ENCODE data around the gene GGT6.

Gene GGT6

DNA sequence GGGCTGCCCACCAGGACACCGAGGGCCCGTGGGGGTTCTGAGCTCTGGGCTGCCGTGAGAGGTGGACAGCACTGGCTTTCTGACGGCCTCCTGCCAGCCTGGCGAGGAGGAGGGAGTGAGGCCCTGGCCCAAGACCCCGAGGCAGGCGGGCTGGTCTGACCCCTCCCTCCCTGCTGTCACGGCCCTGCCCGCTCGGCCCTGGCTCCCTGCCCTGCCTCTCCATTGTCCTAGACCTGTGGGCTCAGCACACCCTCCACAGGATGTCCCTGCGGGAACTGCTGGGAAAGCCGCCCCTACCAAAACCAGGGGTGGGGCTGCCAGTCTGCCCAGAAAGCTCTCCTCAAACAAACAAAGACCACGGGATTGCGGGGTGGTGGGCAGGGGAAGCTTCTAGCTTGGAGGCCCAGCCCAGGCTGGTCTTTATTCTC, 41.0 kb downstream of the GGT6 start:
- DNase-seq, result no peak

DNA sequence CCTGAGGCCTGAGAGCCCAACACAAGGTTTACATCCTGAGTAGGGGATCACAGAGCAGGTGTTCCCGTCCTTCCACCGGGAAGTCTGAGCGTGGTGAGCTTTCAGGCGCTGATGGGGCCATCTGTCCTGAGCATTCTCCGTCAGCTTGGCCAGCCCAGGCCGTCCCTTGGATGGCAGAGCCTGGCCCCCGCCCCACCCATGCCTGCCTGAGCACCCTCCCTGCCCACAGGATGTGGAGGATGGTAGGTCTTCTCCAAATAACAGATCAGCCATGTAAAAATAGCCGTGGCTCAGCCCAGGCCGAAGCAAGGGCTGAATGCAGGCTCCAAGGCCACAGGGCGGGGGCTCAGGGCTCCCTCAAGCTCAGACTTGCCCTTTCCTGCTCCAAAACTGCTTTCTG, 41.5 kb downstream of the GGT6 start:
- DNase-seq, result no peak

DNA sequence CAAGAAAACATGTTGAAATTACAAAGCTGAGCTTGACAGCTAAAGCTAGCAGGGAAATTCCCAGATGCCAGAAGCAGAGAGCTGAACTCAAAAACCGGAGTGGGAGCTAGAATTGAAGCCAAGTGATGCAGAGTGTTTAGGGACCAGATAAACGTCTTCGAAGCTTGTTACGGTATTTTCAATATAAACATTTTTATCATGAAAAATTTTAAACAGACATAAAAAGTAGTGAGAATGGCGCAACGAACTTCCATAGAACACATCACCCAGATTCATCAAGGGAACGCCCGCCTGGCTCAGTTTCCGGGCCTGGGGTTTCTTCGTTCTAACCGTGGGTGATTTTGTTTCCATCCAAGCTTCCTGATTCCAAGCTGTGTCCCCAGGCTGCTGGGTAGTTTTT, 43.6 kb downstream of the GGT6 start:
- DNase-seq, result no peak

DNA sequence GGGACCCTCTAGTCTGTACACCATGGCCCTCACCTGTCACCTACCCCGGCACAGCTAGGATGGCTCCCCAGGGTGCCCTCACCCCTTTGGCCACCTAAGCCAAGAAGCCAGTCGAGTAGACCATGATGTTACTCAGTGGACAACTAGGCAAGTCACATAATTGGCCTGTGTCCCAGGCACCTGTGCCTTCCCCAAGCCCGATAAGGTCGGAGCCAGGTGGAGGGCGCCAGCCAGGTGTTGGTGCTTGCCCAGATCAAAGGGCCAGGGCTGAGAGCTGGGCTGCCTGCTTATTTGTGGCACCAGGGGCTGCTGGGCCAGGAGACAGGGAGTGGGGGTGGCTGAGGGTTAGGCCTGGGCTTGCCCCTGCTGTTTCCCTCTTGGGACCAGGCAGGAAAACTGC, 44.9 kb downstream of the GGT6 start:
- DNase-seq, result no peak

DNA sequence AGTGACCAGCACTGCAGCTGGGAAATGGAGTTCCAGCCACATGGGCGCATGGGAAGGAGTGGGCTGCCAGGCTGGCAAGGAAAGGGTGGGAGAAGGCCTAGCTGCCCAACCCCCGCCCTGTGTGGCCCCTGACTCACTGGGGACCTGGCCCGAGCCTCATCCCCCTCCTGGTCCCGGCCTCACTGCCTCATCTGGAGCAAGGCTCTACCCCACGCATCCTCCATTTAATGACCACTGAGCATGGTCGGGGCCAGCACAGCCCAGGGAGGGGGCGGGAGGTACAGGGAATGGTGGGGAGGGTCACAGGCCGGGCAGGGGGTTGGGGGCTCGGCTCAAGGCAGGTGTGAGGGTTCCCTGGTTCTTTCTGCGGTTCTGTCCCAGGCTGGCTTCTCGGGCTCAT, 45.6 kb downstream of the GGT6 start:
- no peak for DNase-seq

DNA sequence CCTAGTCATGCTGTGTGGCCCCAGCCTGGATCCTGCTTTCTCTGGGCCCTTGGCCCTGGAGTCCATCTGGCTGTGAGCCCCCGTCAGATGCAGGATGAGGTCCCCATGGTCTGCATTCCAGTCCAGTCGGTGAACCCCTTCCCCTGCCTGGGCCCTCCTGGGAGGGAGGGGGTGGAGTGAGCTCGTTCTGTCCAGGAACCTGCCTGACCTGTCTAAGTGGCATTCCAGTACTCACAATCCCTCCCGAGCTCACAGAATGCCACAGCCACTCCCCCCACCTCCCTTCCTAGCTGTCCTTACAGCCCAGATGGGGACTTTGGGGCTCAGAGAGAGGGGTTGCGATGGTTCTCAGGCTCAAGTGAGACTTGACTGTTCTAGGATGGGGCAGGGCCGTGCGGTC, 46.2 kb downstream of the GGT6 start:
- no peak for DNase-seq

DNA sequence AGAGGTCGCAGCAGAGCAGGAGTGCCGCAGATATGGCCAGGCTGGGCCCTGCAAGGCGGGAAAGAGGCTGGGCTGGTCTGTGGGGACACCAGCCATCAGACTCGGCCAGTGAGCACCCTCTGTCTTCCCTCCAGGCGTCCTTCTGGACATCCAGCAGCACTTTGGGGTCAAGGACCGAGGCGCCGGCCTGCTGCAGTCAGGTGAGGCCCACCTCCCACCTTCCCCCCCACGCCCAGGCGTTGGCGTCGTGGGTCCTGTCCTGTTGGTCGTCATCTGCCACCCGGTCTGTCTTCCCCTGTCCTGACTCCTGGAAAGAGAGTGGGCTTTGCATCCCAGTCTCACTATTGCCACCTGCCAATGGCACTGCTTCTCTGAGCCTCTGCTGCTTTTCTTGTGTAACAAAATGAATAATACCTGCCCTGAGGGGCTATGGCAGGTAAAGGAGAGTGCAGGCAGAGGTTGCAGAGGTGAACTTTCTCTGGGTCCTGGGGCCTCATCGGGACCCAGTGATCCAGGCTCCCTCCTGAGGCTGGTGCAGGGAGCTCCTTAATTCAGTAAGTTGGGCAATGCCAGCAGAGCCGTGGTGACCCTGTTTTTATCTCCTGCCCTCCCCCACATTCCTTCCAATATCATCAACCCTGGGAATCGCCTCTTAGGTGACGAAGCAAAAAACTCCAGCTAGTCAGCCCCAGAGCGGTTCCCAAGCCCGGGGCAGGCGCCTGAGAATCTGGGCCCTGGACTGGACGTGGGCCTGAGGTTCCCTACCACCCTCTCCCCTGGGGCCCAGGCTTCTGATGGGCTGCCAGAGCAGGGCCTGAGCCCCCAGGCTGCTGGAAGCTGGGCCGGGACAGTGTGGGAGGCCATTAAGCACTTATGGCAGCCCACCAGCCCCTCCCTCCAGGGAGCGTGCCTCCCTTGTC, 47.0 kb downstream of the GGT6 start:
- no peak for DNase-seq

DNA sequence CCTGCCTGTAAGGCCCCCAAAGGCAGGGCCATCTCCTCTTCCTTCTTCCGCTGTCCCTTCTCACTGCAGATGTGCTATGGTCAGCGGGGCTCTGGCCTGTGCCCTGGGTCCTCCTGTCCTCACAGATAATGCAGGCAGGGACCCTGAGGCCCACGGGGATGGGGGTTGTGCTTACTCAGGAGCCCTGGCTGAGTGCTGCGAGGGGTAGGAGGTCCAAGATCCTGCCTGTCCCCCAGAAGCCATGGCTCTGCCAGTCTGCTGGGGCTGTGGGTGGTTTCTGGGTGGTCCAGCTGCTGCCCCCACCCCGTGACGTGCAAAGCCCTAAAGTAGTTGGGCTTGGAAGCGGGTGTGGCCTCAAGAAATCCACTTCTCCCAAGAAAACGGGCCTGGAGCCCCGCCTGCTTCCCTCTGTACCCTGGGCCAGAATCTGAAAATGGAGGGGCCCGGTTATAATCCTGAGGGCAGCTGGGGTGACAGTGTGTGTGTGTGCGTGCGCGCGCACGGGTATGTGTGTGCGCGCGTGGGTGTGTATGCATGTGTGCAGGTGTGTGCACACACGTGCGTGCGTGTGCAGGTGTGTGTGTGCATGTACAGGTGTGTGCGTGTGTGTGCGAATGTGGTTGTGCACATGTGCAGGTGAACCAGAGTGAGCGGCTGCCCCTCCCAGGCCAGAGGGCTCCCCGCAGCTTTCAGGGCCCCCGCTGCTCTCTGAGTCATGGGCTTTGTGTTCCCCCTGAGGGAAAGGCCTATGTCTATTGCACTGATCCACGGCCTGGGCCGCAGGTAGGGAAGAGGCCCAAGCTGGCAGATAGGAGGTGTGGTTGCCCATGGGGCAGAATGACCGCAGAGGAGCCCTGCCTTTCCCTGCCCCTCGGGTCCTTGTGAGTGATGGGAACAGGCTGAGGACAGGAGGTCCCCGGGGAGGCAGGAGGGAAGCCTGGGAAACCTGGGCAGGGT, 47.9 kb downstream of the GGT6 start:
- no peak for DNase-seq

DNA sequence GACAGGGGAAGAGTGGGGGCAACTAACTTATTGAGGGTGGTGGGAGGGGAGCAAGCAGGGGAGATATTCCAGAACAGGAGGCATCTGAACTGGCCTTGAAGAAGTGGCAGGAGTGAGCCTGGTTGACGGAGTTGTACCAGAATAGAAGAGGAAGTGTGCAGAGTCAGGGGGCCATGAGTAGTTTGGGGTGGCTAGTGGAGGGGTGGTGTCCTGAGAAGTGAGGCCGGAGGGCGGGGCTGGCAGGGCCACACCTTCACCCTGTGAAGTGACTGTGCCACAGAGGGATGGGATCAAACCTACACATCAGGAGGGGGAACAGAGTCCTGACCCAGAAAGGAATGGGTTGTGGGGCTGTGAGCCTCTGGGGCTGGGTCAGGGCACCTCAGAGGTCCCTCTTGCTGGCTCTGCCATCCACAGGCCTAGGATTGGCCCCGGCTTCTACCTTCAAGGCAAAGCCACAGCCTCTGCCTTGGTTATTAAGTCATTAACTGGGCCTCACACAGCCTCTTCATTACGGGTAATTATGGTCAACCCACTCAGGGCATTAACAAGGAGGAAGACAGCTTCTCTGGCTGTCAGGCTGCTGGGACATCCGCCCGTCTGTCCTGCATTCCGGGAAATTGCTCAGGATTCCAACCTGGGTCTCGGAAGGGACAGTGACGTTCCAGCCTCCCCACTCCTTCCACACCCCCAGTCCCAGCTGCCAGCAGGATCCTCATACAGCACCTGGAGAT, 49.0 kb downstream of the GGT6 start:
- DNase-seq, result peak; percentile 44

DNA sequence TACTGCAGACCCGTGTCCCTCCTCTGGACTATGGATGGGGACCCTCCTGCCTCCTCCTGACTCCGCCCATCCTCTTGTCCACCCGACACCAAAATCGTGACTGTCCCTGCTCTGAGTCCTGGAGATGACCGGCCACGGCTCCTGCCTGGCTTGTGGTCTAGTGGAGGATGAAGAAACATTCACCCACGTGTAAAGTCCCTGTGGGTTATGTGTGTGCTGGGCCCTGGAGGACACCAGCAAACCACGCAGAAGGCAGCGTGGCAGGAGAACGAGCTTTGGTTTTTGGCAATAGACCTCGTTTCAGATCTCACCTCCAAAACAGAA, 49.8 kb downstream of the GGT6 start:
- DNase-seq, result no peak

DNA sequence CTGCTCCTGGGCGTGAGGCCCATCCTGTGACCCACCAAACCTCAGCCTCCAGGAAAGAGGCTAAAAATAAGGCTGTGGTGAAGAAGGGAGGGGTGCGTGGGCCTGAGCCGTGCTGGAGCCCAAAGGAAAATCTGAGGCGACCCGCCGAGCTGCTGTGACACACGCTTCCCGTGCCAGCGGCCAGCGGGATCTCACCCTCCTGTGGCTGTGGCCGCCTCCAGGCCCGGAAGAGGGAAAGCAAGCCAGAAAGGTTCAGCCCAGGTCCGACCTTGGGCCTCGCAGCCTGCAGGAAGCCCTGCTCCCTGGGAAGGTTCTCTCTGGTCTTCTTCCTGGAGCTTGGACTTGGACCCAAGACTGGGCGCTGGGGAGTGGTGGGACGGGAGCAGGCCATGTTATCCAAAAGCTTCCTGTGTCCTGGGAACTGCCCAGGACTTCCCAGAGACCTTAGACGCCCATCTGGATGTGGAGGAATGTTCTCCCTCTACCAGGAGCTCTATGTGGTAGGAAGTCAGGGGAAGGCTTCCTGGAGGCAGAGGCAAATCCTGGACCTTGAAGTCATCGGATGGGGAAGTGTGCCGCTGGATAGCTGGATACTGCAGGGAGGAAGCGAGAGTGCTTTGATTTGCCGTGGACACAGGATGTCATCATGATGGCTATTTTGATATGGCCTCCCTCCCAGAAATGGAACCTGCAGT, 50.3 kb downstream of the GGT6 start:
- DNase-seq, result peak; percentile 51

DNA sequence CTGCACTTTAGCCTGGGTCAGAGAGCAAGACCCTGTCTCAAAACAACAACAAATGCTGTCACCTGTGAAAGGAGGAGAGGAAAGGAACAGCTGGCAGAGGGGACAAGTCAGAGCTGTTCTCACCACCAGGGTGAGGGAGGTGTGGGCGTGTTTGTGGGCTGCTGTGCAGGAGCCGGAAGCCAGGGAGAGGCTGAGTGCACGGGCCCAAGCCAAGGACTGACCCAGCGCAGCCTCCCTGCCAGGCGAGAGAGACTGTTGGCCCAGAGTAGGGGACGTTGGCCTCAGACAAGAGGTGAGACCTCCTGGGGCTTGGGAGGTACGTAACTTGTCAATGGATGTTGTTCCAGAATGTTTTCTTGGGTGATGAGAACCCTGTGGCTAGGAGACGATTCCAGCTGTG, 51.0 kb downstream of the GGT6 start:
- DNase-seq, result no peak

DNA sequence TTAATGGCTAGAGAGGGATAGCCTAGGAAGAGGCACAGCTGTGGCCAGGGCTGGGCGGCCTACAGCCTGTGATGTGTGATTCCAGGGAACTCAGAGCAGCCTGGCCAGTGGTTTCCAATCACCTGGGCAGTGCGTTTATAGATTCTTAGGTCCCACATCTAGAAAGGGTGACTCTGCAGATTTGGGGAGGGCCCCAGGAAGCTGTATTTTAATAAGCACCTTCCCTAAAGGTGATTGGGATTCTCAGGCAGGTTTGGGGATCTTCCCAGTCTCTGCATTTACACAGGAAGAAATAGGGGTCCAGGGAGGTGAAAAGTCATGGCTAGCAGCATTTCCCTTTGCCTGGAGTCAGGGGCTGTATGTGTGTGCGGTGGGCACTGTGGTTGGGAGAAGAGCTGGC, 52.2 kb downstream of the GGT6 start:
- DNase-seq, result no peak

DNA sequence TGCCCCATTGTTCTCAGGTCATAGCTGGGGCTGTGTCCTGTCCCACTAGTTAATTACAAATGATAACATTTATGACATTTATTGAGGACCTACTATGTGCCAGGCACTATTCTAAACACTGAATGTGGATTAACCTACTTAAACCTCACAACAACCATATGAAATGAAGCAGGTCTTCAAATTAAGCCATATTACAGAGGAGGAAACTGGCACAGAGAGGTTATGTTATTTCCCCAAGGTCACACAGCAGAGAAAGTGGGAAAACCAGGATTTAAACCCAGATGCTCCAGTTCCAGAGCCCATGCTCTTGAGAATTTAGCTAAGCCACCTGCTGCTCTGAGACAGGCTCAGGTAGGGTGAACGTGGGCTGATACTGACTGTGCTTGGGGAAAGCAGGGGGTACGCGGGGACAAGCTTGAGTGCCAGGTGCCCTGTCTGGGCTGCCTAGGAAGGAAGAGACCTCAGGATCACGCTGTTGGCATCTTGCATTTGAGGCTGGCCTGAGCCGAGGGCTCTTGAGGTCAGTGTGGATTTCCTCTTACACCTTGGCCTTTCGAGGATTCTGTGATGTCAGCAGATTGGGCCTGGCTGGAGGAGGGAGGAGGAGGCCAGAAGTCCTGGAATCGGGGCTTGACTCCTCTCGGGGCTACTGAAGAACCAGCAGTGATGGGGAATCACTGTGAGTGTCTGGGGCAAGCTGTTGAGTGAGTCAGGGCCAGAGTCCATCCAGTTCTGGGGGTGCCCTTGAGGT, 52.8 kb downstream of the GGT6 start:
- DNase-seq, result no peak
